Breast epithelium (tissue), 4 donors: Measurements from ENCODE around the gene ELAVL4. TPM values are rescaled to one million over a fixed set of nuclear protein-coding genes. Genes with fewer than 3 reads are reported as not detected.

ENCODE experiments used
- DNase-seq, 2 donors: peaks; one replicate each; pipeline ENCODE4 v3.0.0-alpha.2; 2019; ENCODE audit warnings: low spot score in 2 of 2
- H3K27ac ChIP-seq, 2 donors: fragments of 200-600 bp; sonication (generic) in 1 of 2; one replicate each; pipeline ENCODE4 v1.5.1; 2016 to 2019; ENCODE audit warnings: mild to moderate bottlenecking in 1 of 2
- H3K27me3 ChIP-seq, 2 donors: fragments of 200-600 bp; sonication (generic) in 1 of 2; one replicate each; pipeline versions ENCODE4 v1.5.1 to v1.6.0; 2017 to 2019; ENCODE audit warnings: control low read depth in 1 of 2, mild to moderate bottlenecking in 1 of 2
- H3K36me3 ChIP-seq: fragments of 200-600 bp; one replicate; pipeline ENCODE4 v1.5.1; 2019
- H3K4me1 ChIP-seq, 2 donors: fragments of 200-600 bp; sonication (generic); one replicate each; pipeline ENCODE4 v1.5.1; 2016 to 2019; ENCODE audit warnings: control low read depth in 1 of 2
- H3K4me3 ChIP-seq, 3 donors: fragments of 200-600 bp; sonication (generic); 1 replicate in 2 of 3; 2 replicates in 1 of 3; pipeline ENCODE4 v1.5.1; 2016 to 2019; ENCODE audit warnings: mild to moderate bottlenecking in 3 of 3, moderate library complexity in 2 of 3
- H3K9me3 ChIP-seq, 2 donors: fragments of 200-600 bp; sonication (generic) in 1 of 2; one replicate each; pipeline ENCODE4 v1.5.1; 2016 to 2019; ENCODE audit warnings: control low read depth in 1 of 2
- CTCF ChIP-seq, 3 donors: fragments of 450-650 bp; IDR thresholded peaks; one replicate each; pipeline ENCODE4 v1.5.1; 2016 to 2017; ENCODE audit warnings: antibody characterized with exemption in 3 of 3, mild to moderate bottlenecking in 3 of 3, moderate library complexity in 3 of 3
- POLR2A ChIP-seq: fragments of 450-650 bp; IDR thresholded peaks from one replicate; pipeline ENCODE4 v1.6.1; 2016; ENCODE audit warnings: antibody characterized with exemption, mild to moderate bottlenecking, moderate library complexity
- POLR2AphosphoS5 ChIP-seq, 3 donors: sonication (generic); formaldehyde crosslinking; IDR thresholded peaks; one replicate each; pipeline ENCODE4 v1.6.1; 2017; ENCODE audit warnings: antibody characterized with exemption in 3 of 3
- intact Hi-C: fragments of 100-400 bp; cut with DNase I; formaldehyde crosslinking; loops from one replicate; pipeline ENCODE4 v1.15.1; 2023; ENCODE audit warnings: low total_unique reads
- total RNA-seq, 3 donors: library from RNA; depleted of rRNA; stranded (reverse); fragments of >200 nt; gene quantifications; one replicate each; pipeline ENCODE4 v1.1.0, GENCODE V29; 2016

Gene ELAVL4
- total RNA-seq, 3 donors from 2014 or later, result not detected

GRCh38 chr1:50252196-50252595, 143.5 kb downstream of the ELAVL4 start:
- Histone ChIP-seq H3K4me3 (no peak overlapping the region), H3K36me3 (no peaks in the 10 kb centered on the region), H3K27ac (no peak overlapping the region), H3K27me3 (peaks cover 0 to 23% of the 10 kb centered on the region in 2 donors), H3K4me1 (no peaks in the 10 kb centered on the region), H3K9me3 (no peaks in the 10 kb centered on the region)
- DNase-seq, result no peak
- intact Hi-C loops, result no loop called here
- TF ChIP-seq POLR2A (no peak), CTCF (IDR thresholded peaks at IDR 0.05) (no peak), POLR2AphosphoS5 (IDR thresholded peaks at IDR 0.05) (no peak)

Other genes with a start within 250 kb of the ELAVL4 start
- 1 to 10 TPM; 1.3 to 1.9 (median 1.8) TPM for gene AGBL4, start 85.0 kb upstream of the ELAVL4 start, total RNA-seq